ENCODE results near the gene URM1.
A peak's percentile ranks its signal among the peaks of the same experiment; 100 is the strongest.

URM1 gene

GRCh38 chr9:128435611-128436010 lies 64.4 kb downstream of the URM1 start:
- TF ChIP-seq CTCF (IDR thresholded peaks at IDR 0.05; ENCODE audit: borderline replicate concordance, insufficient read depth, low read depth, low read length): no peak
- H3K4me3 ChIP-seq (ENCODE audit: low read depth, low read length): no peak overlapping the region

- H3K4me3 ChIP-seq (ENCODE audit: low read depth, low read length): no peak overlapping the region
- peak; percentile 98 for TF ChIP-seq CTCF (IDR thresholded peaks at IDR 0.05; ENCODE audit: borderline replicate concordance, insufficient read depth, low read depth, low read length)
Observed at GRCh38 chr9:128438343-128439109, 67.4 kb downstream of the URM1 start.

- TF ChIP-seq CTCF (IDR thresholded peaks at IDR 0.05; ENCODE audit: borderline replicate concordance, insufficient read depth, low read depth, low read length): no peak
Observed at GRCh38 chr9:128439273-128439672, 68.1 kb downstream of the URM1 start.

More at GRCh38 chr9:128439273-128439672, 68.1 kb downstream of the URM1 start:
- no peak overlapping the region for H3K4me3 ChIP-seq (ENCODE audit: low read depth, low read length)

All from GM12875 (cell line).